GM19452 (cell line): ENCODE measurements around the gene VCX2.
"Not testable (repeated sequence)": the region's sequence is repeated elsewhere in the genome, so short reads cannot be mapped to it uniquely, and the experiment has no call there.

Source experiments
- ATAC-seq: cut with Tn5 transposase; IDR thresholded peaks from one replicate; pipeline ENCODE4 v1.9.1; 2021; ENCODE audit not compliant: unreplicated experiment

VCX2 gene

GRCh38 chrX:8171169-8171568 is at the start of gene VCX2:
VCX2 (minus strand) TSS chrX:8171267; CDS start chrX:8170643, 624 bp downstream.
- ATAC-seq: not testable (repeated sequence)

GRCh38 chrX:8204943-8205342 is 33.9 kb upstream of the VCX2 start:
- no peak for ATAC-seq

- ATAC-seq: no peak
Observed at GRCh38 chrX:8204169-8204935, 33.3 kb upstream of the VCX2 start.

- no peak for ATAC-seq
Observed at GRCh38 chrX:8201896-8202331, 30.8 kb upstream of the VCX2 start.

- no peak for ATAC-seq
Observed at GRCh38 chrX:8196776-8197175, 25.7 kb upstream of the VCX2 start.

- ATAC-seq: no peak
Observed at GRCh38 chrX:8194216-8194615, 23.1 kb upstream of the VCX2 start.

GRCh38 chrX:8192276-8192675 is 21.2 kb upstream of the VCX2 start:
- ATAC-seq: no peak

GRCh38 chrX:8191022-8191421 is 20.0 kb upstream of the VCX2 start:
- ATAC-seq: no peak

- no peak for ATAC-seq
Observed at GRCh38 chrX:8190341-8190830, 19.3 kb upstream of the VCX2 start.

GRCh38 chrX:8189096-8189830 is 18.2 kb upstream of the VCX2 start:
- no peak for ATAC-seq

- no peak for ATAC-seq
Observed at GRCh38 chrX:8183346-8183745, 12.3 kb upstream of the VCX2 start.

GRCh38 chrX:8179656-8180055 is 8.6 kb upstream of the VCX2 start:
- ATAC-seq: no peak

GRCh38 chrX:8154011-8154410 is 17.1 kb downstream of the VCX2 start:
- not testable (repeated sequence) for ATAC-seq

GRCh38 chrX:8147226-8147625 is 23.8 kb downstream of the VCX2 start:
- ATAC-seq: no peak

- no peak for ATAC-seq
Observed at GRCh38 chrX:8144925-8145324, 26.1 kb downstream of the VCX2 start.

GRCh38 chrX:8141896-8142295 is 29.2 kb downstream of the VCX2 start:
- ATAC-seq: no peak

GRCh38 chrX:8140986-8141744 is 29.9 kb downstream of the VCX2 start:
- ATAC-seq: no peak

- no peak for ATAC-seq
Observed at GRCh38 chrX:8139716-8140115, 31.4 kb downstream of the VCX2 start.

GRCh38 chrX:8138252-8138651 is 32.8 kb downstream of the VCX2 start:
- ATAC-seq: no peak

GRCh38 chrX:8126648-8127047 is 44.4 kb downstream of the VCX2 start:
- no peak for ATAC-seq

GRCh38 chrX:8126092-8126491 is 45.0 kb downstream of the VCX2 start:
- no peak for ATAC-seq
